ENCODE results near the gene GFRA1.

Gene GFRA1

DNA sequence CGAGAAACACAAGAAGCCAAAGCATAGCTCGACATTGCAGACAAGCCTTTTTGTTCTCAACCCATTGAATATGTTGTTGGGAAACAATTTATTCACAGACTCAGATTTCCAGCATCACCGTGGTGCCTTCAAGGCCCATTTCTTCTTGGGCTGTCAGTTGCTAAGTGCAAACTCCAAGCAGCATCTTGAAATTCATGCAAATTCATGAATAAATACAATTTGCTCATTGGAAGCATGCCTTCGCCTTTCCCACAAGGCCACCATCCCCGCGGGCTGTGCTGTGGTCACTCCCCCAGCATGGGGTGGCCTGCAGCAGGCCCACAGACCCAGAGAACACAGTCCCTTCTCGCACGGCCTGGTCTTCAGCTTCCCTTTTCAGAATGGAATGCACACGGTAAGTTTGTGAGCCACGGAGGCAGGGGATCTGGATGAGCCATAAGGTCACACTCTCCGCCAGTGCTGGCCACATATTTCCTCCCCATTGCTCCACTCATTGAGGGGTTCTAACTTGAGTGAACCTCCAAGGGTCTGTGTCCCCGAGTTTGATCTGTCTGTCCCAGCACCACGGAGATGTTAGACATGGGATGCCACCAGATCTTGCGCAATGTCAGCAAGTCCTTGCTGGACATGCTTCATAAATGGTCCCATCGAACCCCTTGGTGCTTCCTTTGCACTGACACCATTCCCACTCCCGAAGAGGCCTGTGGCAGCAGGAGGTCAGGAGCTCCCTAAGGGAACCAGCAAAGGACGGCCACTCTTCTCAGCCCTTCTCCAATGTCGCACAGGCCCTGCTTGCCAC is 109.5 kb downstream of the GFRA1 start:
- no peaks in the 10 kb centered on the region for H3K27me3 ChIP-seq (ENCODE audit: low read length)
- H3K9me3 ChIP-seq (ENCODE audit: insufficient read depth, low read length), result no peaks in the 10 kb centered on the region
- TF ChIP-seq EZH2phosphoT487 (conservative IDR thresholded peaks at IDR 0.05; ENCODE audit: low read length), result no peak
- H4K20me1 ChIP-seq (ENCODE audit: low read depth, low read length), result no peaks in the 10 kb centered on the region
- no peaks in the 10 kb centered on the region for H3K79me2 ChIP-seq (ENCODE audit: insufficient read depth, low read length)
- H3K9me2 ChIP-seq (replicated peaks; ENCODE audit: insufficient read depth, low read length), result no peaks in the 10 kb centered on the region
- no peaks in the 10 kb centered on the region for H3F3A ChIP-seq (ENCODE audit: insufficient read depth)
- H3K4me3 ChIP-seq (ENCODE audit: insufficient read depth, low read length, poor library complexity, severe bottlenecking), result no peak overlapping the region
- H2AFZ ChIP-seq (ENCODE audit: low read depth, low read length, severe bottlenecking), result no peak overlapping the region
- no peak overlapping the region for H3K4me2 ChIP-seq (ENCODE audit: low read depth, low read length, poor library complexity, severe bottlenecking)
- H3K9ac ChIP-seq (ENCODE audit: low read length), result no peak overlapping the region
- H3K36me3 ChIP-seq (ENCODE audit: low read length), result no peaks in the 10 kb centered on the region
- H3K27ac ChIP-seq (ENCODE audit: low read depth, low read length), result no peak overlapping the region

DNA sequence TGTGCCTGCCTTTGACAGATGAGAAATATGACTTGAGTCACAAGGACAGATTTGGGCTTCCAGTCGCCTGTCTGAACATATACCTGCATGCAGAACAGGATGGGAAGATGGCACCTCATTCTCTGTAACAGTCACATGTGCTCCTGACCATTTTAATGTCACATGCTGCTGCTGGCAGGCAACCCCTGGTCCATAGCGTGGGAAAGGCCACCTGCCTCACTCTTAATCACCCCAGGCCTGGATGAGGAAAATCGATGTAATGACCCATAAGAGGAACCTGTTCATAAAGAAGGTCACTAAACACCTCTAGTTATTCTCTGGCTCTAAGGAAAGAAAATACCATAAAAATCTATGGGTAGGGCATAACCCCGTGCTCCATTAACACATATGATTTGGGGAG is 110.2 kb downstream of the GFRA1 start:
- H3K9me3 ChIP-seq (ENCODE audit: insufficient read depth, low read length), result no peaks in the 10 kb centered on the region
- H3F3A ChIP-seq (ENCODE audit: insufficient read depth), result no peaks in the 10 kb centered on the region
- H3K36me3 ChIP-seq (ENCODE audit: low read length), result no peaks in the 10 kb centered on the region
- H3K27me3 ChIP-seq (ENCODE audit: low read length), result no peaks in the 10 kb centered on the region
- H3K79me2 ChIP-seq (ENCODE audit: insufficient read depth, low read length), result no peaks in the 10 kb centered on the region
- H2AFZ ChIP-seq (ENCODE audit: low read depth, low read length, severe bottlenecking), result no peak overlapping the region
- H3K9me2 ChIP-seq (replicated peaks; ENCODE audit: insufficient read depth, low read length), result no peaks in the 10 kb centered on the region
- H3K9ac ChIP-seq (ENCODE audit: low read length), result no peak overlapping the region
- no peak overlapping the region for H3K27ac ChIP-seq (ENCODE audit: low read depth, low read length)
- no peak overlapping the region for H3K4me2 ChIP-seq (ENCODE audit: low read depth, low read length, poor library complexity, severe bottlenecking)
- no peaks in the 10 kb centered on the region for H4K20me1 ChIP-seq (ENCODE audit: low read depth, low read length)
- no peak overlapping the region for H3K4me3 ChIP-seq (ENCODE audit: insufficient read depth, low read length, poor library complexity, severe bottlenecking)
- no peak for TF ChIP-seq EZH2phosphoT487 (conservative IDR thresholded peaks at IDR 0.05; ENCODE audit: low read length)
- TF ChIP-seq, protein P1, sequence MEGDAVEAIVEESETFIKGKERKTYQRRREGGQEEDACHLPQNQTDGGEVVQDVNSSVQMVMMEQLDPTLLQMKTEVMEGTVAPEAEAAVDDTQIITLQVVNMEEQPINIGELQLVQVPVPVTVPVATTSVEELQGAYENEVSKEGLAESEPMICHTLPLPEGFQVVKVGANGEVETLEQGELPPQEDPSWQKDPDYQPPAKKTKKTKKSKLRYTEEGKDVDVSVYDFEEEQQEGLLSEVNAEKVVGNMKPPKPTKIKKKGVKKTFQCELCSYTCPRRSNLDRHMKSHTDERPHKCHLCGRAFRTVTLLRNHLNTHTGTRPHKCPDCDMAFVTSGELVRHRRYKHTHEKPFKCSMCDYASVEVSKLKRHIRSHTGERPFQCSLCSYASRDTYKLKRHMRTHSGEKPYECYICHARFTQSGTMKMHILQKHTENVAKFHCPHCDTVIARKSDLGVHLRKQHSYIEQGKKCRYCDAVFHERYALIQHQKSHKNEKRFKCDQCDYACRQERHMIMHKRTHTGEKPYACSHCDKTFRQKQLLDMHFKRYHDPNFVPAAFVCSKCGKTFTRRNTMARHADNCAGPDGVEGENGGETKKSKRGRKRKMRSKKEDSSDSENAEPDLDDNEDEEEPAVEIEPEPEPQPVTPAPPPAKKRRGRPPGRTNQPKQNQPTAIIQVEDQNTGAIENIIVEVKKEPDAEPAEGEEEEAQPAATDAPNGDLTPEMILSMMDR (IDR thresholded peaks at IDR 0.05; ENCODE audit: insufficient read depth, low read length, poor library complexity, severe bottlenecking), result no peak

DNA sequence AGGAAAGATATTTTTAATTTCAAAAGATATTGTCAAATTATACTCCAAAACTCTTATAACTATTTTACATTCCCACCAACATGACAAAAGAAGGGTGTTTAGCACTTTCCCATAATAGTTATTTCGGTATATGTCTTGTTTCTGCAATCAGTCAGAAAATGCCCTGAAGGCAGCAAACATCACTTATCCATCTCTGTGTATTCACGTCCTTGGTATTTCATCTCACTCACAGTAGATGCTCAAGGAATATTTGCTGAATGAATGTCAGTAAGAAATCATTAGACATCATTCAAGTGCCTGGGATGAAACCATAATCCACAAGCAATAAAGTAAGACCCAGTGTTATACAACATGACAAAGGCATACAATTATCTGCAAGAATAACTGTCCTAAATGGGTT is 112.7 kb downstream of the GFRA1 start:
- Histone ChIP-seq H3K36me3 (ENCODE audit: low read length) (no peaks in the 10 kb centered on the region), H3K27me3 (ENCODE audit: low read length) (no peaks in the 10 kb centered on the region), H4K20me1 (ENCODE audit: low read depth, low read length) (no peaks in the 10 kb centered on the region), H3F3A (ENCODE audit: insufficient read depth) (no peaks in the 10 kb centered on the region), H3K9me3 (ENCODE audit: insufficient read depth, low read length) (no peaks in the 10 kb centered on the region), H3K4me2 (ENCODE audit: low read depth, low read length, poor library complexity, severe bottlenecking) (no peak overlapping the region), H3K9me2 (replicated peaks; ENCODE audit: insufficient read depth, low read length) (no peaks in the 10 kb centered on the region), H3K4me3 (ENCODE audit: insufficient read depth, low read length, poor library complexity, severe bottlenecking) (no peak overlapping the region), H3K79me2 (ENCODE audit: insufficient read depth, low read length) (no peaks in the 10 kb centered on the region), H3K27ac (ENCODE audit: low read depth, low read length) (no peak overlapping the region), H2AFZ (ENCODE audit: low read depth, low read length, severe bottlenecking) (no peak overlapping the region), H3K9ac (ENCODE audit: low read length) (no peak overlapping the region)
- no peak for TF ChIP-seq EZH2phosphoT487 (conservative IDR thresholded peaks at IDR 0.05; ENCODE audit: low read length)

DNA sequence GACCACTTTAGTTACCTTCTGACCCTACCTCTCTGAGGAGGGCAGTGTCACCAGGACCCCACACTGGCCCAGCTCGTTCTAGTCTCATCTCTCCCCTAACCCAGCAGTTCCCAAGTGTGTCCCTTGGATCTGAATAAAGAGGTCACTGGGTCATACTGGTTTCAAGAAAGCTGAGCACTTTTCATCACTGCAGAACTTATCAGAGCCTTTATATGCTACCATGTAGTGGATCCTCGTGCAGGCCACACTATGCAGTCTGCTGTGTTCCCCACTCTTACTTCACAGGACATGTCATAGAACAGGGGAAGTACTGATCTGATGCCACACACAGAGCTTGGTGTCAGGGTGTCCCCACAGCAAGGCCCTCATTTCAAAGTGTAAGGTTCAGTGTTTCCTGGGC is 113.8 kb downstream of the GFRA1 start:
- no peaks in the 10 kb centered on the region for H3K36me3 ChIP-seq (ENCODE audit: low read length)
- no peak overlapping the region for H3K4me2 ChIP-seq (ENCODE audit: low read depth, low read length, poor library complexity, severe bottlenecking)
- no peaks in the 10 kb centered on the region for H3K9me2 ChIP-seq (replicated peaks; ENCODE audit: insufficient read depth, low read length)
- no peak overlapping the region for H3K9ac ChIP-seq (ENCODE audit: low read length)
- H4K20me1 ChIP-seq (ENCODE audit: low read depth, low read length), result no peaks in the 10 kb centered on the region
- no peaks in the 10 kb centered on the region for H3F3A ChIP-seq (ENCODE audit: insufficient read depth)
- TF ChIP-seq EZH2phosphoT487 (conservative IDR thresholded peaks at IDR 0.05; ENCODE audit: low read length), result no peak
- TF ChIP-seq, protein P1 (IDR thresholded peaks at IDR 0.05; ENCODE audit: insufficient read depth, low read length, poor library complexity, severe bottlenecking), result no peak
- no peaks in the 10 kb centered on the region for H3K27me3 ChIP-seq (ENCODE audit: low read length)
- no peak overlapping the region for H3K4me3 ChIP-seq (ENCODE audit: insufficient read depth, low read length, poor library complexity, severe bottlenecking)
- H3K79me2 ChIP-seq (ENCODE audit: insufficient read depth, low read length), result no peaks in the 10 kb centered on the region
- H3K9me3 ChIP-seq (ENCODE audit: insufficient read depth, low read length), result no peaks in the 10 kb centered on the region
- no peak overlapping the region for H2AFZ ChIP-seq (ENCODE audit: low read depth, low read length, severe bottlenecking)
- no peak overlapping the region for H3K27ac ChIP-seq (ENCODE audit: low read depth, low read length)
